HCEC 1CT (cell line): ENCODE results near the gene MGST2.
"Not testable (repeated sequence)": the region's sequence is repeated elsewhere in the genome, so short reads cannot be mapped to it uniquely, and the experiment has no call there.

Source experiments
- DNase-seq: peaks from one replicate; pipeline ENCODE4 v3.0.0-alpha.2; 2017

MGST2 gene

DNA sequence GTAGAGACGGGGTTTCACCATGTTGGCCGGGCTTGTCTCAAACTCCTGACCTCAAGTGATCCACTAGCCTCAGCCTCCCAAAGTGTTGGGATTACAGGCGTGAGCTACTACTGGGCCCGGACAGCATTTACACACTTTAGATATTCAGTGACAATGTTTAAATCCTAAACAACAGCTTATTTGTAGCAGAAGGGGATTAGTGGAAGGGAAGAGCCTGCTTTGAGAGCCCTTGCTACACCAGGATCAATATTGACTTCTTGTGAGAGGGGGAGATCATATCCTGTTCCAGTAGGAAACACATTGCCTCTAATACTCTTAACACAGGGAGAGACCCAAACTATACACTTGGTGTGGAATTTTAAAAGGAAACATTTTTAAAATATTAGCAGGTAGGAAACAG lies 7.1 kb downstream of the MGST2 start:
- no peak for DNase-seq

DNA sequence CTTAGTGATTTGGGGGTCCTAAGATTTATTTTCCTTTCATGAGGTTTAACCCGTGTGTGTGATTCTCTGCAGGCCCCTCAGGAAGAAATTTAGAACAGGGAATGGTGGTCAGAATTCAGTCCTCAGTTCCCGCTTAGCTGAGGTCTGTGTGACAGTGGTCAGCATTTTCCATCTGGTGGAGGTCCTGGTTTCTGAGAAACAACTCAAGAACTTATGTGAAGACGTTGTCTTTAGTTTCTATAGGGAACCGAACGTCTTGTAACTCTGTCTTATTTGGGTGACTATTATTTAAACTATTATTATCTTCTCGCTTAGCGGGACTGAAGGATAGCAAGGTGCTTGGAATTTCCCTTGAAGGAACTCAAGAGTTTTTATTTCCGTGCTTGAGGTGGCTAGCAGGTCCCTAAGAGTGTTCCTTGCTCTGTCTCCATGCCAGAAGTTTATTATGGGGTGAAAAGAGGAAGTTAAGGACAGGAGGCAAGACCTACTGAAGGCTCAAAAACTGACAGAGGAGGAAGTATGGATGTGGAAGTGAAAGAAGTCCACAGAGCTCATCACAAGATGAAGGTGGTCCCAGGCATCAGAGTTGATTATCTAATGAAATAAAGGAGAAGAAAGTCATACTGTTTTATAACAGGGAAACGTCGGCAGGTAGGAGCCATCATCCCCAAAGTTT lies 9.4 kb downstream of the MGST2 start:
- DNase-seq = no peak

DNA sequence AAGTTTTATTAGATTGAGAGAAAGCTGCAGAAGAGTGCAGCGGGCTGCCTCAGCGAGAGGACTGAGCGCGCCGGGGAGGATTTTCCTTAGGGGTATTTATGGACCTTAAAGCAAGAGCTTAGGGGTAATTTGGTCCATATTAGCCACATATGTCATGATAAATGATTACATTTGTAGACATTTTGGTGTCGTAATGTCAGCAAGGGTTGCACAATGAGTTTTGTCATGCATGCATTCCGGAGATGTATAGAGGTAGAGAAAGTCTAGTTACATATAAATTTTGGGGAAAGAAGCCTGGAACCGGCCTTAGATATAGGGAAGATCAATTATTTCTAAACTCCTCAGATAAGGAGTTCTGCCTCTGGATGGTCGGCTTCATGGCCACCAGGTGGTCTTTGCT lies 10.0 kb downstream of the MGST2 start:
- no peak for DNase-seq

DNA sequence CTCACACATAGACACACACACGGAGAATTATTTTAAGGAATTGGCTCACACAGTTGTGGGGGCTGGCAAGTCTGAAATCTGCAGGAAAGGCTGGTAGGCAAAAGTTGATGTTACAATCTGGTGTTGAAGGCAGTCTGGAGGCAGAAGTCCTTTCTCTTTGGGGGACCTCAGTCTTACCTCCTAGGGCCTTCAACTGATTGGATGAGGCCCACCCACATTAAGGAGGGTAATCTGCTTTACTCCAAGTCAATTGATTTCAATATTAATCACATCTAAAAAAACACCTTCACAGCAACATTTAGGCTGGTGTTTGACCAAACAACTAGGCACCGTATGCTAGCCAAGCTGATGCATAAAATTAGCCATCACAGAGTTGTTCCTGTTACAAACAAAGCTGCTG lies 10.7 kb downstream of the MGST2 start:
- DNase-seq = no peak

DNA sequence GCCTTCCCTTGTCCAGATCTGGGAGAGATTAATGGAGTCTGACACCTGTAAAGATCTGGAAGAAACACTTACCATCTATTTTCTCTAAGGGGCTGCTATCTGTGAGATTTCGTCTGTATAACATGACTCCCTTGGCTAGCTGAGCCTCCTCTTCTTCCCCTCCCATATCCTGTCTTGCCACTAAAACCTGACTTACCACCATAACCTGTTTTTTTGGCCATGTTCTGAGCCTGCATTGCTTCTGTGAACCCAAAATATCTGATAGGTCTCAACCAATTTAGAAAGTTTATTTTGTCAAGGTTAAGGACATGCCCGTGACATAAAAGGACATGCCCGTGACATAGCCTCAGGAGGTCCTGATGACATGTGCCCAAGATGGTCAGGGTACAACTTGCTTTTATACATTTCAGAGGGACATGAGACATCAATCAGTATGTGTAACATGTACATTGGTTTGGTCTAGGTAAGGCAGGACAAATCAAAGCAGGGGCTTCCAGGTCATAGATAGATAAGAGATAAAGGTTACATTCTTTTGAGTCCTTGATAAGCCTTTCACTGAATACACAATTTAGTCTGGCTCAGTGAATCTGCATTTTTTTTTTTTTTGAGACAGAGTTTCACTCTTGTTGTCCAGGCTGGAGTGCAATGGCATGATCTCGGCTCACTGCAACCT lies 11.4 kb downstream of the MGST2 start:
- no peak for DNase-seq

- DNase-seq = no peak
Observed at GRCh38 chr4:139682309-139682708, 16.7 kb downstream of the MGST2 start.

DNA sequence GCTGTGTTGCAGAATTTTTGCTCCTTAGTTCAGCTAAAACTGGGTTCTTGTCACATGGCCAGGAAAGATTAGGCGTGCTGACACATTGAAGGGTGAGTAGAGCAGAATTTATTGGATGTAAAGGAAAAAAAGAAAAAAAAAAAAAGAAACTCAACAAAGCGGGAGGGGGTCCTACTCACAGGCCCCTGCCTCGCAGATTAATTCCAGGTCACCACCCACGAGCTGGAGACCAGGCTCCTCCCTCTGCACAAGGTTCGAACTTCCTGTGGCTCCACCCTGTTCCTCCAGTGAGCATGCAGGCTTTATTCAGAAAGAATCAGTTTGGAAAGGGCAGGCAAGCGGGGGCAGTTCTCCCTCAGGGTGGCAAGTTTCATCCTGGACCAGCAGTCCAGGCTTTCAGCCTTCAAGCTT lies 17.1 kb downstream of the MGST2 start:
- DNase-seq = no peak

DNA sequence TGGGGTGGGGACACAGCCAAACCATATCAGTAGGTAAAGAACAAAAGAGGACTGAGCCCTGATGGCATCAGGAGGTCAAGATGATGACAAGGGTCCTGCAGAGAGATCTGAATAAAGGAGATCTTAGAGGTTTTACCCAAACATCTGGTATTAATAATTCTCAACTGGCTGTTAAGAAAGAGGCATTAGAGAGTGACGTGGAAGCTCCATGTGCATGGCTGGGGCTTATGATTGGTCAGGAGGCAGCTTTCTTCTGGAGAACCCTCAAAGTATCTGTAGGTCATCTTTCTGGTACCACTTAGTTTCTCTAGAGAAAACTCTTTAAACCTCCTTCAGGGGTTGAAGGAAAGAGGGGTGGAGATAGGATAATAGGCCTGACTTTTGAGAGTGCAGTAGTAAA lies 18.7 kb downstream of the MGST2 start:
- no peak for DNase-seq

DNA sequence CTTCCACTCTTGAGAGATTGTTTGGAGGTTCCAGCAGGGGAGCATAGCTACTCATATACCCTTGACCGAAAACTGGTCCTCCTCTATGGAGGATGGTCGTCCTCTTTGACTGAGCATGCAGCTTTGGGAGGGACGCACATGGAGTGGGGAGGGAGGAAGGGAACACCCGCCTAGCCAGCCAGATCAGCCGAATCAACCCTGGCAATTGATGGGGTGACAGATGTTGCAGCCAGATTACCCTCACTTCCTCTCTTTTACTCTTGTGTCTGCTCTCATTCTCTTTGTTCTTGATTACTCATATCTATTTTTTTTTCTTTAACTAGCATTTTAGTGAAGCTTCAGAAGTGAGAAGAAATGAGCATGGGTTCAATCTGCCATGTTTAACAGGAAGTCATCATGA lies 19.6 kb downstream of the MGST2 start:
- no peak for DNase-seq

DNA sequence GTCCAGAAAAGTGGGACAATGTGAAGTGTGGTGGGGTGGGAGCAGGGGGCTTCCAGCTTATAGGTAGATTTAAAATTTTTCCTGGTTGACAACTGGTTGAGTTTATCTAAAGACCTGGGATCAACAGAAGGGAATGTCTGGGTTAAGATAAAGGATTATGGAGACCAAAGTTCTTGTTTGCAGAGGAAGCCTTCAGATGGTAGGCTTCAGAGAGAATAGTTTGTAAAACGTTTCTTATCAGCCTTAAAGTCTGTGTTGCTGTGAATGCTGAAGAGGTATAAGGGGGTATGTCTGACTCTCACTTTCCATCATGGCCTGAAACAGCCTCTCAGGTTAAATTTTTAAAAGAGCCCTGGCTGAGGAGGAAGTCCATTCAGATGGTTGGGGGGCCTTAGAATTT lies 20.5 kb downstream of the MGST2 start:
- DNase-seq = no peak

DNA sequence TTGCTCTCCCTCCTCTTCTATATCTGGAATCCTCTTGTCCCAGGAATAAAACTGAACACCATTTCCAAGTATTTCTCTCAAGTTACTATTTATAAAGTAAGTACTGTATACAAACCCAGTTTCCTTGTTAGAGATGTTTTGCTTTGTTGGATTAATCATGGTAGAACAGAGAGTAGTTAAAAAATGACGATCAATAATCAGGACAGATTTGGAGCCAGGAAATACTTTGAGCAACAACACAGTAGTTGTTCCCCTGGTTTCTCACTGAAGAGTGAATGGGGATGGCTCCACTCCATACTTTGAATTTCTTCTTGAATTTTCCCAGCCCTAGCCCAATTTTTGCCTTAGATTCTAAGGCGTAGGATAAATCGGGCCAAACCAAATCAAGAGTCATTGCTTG lies 21.4 kb downstream of the MGST2 start:
- no peak for DNase-seq

DNA sequence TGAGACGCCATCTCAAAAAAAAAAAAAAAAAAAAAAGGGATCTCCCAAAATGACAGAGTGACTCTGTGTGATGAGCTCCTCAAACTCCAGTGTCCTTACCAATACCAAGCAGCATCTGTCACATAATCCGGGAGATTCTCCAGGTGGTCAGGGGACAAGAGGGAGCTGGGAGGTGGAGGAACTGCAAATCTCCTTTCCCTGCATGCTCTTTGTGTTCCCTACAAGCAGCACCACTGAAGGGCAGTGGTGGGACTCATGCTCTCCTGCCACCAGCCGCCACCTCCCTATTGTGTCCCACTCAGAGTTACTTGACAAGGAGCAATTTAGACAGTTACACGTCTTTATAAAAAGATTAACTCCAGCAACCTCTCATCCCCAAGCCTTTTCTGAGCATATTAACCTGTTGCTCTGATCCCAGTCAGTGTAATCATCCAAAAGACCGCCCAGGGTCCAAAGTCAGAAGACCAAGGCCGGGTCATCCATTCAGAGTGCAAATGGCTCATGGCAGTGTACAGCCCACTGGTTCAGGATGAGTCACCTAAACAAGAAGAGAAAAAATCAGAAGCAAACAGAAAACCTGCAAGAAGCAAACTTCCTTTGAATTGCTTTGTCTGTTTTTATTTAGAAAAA lies 23.6 kb downstream of the MGST2 start:
- no peak for DNase-seq

GRCh38 chr4:139690419-139690818 lies 24.8 kb downstream of the MGST2 start:
- DNase-seq = no peak

- no peak for DNase-seq
Observed at GRCh38 chr4:139692309-139693012, 26.8 kb downstream of the MGST2 start.

DNA sequence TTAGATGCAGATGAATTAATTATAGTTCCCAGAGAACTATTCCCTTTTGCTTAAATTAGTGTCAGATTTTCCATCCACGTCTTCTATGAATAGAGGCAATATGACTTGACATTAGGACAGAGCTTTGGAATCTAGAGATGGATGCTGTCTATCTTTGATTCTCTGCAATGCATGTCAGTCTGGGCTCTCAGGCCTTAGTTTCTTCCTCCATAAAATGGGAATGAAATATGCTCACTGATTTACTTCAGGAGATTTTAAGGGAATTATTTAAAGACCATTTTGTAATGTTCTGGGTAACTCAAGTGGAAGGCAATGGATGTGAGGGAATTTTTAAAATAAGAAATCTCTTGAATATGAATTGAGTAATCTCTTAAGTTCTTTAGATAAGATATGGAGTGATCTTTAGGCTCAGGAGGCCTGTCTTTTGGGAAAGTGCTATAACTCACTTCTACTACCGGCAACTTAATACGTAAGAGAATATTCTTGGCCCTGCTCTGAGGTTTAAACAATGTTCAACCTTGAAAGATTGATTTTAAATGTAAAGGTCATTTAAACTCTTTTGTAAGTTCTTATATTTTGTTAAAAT lies 29.0 kb downstream of the MGST2 start:
- DNase-seq = no peak

GRCh38 chr4:139696491-139696890 lies 30.9 kb downstream of the MGST2 start:
- no peak for DNase-seq

DNA sequence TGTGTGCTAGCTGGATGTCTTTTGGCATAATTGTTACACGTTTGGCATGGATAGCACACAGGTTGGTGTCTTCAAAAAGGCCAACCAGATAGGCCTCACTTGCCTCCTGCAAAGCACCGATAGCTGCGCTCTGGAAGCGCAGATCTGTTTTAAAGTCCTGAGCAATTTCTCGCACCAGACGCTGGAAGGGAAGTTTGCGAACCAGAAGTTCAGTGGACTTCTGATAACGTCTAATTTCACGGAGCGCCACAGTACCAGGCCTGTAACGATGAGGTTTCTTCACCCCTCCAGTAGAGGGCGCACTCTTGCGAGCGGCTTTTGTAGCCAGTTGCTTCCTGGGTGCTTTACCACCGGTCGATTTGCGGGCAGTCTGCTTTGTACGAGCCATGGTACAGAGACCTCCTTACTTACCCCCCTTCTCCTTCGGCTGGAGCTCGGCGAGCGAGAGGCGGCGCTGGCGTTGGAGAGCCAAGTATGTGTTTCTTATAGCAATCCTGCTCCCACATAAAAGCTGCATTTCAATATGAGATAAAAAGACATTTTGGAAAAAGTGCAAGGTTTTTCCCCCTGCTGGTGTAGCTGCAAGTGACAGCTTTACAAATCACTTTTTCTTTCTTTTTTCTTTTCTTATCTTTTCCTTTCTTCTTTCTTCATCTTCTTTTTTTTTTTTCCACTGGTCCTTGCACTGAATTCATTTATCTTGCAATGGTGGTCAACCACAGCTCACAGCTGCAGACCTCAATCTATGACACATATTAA lies 32.7 kb downstream of the MGST2 start:
- not testable (repeated sequence) for DNase-seq

DNA sequence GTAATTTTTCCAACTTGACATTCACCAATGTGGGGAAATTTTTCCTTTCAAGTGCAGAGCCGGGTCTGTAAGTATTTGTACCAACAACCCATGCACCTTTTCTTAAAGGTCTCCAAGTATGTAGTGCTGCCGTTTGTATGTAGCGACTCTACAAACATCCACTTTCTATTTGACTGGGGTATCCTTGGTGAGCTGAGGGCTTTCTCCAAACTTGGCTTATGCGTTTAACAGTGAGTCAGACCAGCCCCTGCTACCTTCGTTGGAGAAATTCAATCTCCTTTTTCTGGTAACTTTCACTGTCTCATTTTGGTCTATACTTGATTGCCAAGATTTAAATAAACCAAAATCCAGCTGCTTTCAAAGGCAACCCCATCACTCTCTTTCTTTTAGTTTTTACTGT lies 34.9 kb downstream of the MGST2 start:
- DNase-seq = no peak

DNA sequence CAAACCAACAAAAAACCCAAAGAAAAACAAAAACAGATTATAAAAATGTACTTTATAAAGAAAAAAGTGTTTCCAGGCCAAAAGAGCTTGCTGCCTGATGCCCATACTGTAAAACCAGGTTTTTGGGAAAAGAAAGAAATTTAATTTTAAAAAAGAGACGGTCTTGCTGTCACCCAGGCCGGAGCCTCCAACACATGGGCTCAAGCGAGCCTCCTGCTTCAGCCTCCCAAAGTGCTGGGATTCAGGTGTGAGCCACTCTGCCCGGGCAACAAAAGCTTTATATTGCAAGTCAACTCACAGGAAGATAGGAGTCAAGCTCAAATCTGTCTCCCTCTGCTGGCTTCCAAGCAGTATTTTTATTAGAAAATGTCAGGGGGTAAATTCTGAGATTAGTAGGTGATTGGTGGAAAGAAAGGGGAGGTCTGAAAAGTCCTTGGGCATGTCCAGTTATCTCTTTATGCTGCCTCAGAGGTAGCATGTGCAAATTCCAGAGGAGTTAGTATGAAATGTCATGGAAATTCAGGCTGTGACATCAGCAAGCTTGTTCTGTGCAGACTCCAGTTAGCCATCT lies 39.4 kb downstream of the MGST2 start:
- no peak for DNase-seq

DNA sequence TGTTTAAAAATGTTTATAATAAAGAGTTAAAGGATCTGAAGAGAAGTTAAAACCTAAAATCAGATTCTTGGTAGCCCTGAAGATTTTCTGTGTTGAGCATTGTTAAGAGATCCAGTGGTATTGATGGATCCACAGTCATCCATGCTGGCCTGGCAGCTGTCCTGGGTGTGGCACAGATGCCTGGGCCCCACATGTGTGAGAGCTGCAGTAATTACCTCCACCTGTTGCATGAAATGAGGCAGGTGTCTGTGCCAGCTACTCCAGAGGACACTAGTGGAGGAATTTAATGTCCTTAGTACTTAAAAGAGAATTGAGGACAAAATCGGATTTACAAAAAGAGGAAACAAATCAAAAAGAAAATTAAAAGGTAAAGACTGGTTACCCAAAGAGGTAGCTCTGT lies 44.0 kb downstream of the MGST2 start:
- no peak for DNase-seq

DNA sequence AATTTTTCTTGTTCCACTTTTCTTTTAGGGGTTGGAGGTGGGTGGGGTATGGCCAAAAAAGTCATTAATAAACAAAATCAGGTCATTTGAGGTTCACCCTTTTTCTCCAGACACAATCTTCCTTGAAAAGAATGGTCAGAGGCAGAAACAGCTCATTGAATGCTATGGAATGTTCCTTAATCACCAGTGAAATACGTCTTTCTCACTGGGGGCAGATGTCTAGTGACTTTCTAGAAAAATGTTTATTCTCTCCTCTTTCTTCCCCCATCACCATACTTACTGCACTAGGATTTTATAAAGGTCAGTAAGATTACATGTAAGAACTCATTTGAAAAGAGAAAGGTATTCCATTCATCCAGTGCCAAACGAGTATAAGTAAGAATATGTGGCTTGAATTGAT lies 44.5 kb downstream of the MGST2 start:
- no peak for DNase-seq

- DNase-seq = no peak
Observed at GRCh38 chr4:139711461-139711860, 45.8 kb downstream of the MGST2 start.
